ENCODE data around the gene MRPL49.

Gene MRPL49

DNA sequence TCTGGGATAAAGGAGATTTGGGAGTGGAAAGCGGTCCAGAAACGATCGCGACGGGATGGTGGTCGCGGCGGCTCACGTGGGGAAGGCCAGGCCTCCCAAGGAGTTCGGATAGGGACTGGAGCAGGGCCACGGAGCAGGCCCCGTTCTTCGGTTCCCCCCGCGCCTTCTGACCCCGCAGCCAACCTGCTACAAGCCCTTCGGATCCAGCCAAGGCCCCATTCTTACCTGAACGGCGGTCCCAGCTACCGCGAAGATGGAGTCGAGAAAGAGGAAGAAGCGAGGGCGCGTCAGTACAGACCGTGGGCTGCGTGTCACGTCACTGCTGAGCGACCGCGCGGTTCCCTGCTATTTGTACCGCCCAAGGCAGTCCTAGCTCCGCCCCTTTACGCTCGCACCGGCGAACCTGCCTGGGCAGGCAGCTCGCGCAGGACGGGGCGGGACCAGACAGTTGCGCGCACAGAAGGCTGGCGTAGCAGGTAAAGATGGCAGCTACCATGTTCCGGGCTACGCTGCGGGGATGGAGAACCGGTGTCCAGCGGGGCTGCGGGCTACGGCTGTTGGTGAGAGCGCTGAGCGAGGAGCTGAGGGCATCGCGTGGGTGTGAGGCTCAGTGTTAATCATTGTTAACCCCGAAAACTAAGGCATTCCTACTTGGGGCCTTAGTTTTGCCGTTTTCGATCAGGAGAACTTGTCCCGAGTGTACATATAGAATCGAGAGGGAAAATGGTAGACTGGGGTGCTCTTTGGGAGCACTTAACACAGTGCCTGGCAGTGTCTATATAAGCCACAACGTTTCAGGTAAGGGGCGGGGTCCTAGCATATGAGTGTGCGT is at the start of gene MRPL49, which contains the start of gene FAU:
Gene MRPL49, plus strand, starts transcription at position 457 of the 832 bp plus-strand sequence. Its CDS starts 26 bp downstream, at position 483.
Gene FAU, minus strand, starts transcription at position 270 of the 832 bp plus-strand sequence. CDS start 321 bp downstream, outside the sequence.
- DNase-seq (ENCODE audit: low spot score), result peak; percentile 96

DNA sequence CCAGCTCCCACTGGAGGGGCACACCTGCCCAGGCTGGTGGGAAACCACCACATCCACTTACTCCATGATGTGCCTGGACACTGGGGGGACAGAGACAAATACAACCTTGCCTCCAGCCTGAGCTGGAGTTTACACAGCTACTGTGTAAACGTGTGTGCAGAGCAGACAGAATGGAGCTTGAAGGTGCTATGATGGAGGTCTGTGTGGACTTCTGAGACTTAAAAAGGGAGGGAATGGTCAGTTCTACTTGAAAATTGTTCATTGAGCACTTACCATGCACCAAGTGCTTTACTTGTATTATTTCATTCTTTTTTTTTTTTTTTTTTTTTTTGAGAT is 49.5 kb upstream of the MRPL49 start:
- no peak for DNase-seq (ENCODE audit: low spot score)

DNA sequence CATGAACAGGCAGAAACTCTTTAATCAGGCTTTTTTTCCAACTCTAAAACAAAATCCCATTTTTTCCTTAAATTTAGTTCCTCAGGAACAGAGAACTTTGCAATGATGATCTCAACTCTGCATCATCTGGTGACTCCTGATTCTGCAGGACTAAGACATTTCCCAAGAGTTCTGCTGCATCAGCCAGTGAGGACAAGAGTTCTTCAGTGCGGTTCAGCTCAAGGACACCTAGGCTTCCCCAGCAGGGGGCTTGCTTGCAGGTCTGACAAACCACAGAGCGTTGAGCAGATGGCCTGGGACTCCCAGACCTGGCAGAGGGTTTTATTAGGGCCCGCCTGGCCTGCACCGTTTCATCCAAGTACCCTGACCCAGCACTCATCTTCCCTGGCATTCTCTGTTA is 44.7 kb upstream of the MRPL49 start:
- no peak for DNase-seq (ENCODE audit: low spot score)

DNA sequence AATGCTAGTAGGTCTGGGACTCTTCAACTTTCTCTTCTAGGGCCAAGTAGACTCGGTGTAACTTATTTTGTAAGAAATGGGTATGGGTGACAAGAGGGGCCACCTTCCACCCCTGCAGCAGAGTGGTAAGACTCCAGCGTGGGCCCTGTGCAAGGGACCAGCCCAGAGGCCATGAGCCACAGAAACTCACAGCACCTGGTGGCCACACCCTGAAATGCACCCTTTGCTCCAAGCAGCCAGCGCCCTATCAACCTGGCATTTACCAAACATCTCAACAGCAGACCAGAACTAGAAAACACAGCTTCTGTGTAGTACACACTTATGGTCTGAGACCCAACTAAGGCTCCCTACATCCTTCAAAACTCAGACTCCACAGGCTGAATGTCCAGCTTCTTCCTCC is 44.0 kb upstream of the MRPL49 start:
- peak; percentile 43 for DNase-seq (ENCODE audit: low spot score)

DNA sequence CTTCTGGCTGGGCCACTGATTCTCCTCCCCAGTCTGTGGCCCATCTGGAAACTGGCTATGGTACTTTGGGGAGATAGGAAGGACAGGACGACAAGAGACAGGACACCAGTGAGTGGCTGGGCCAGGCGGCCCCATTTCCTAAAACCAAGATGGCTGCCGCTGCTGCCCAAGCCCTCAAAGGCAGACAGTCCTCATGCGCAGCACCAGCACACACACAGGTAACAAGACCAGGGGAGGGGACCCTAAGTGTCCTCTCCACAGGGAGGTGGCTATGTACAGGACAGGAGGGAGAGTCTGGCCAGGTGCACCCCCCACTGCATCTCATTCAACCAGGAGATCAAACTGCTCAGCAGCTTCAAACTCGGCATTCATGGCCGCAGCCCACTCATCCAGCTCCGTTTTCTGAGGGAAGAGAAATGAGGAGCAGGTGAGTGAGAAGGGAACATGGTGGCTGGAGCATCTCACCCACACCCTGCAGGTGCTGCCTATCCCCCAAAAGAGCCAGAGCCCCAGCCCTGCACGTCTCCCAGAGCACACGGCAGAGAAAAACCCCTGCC is 43.3 kb upstream of the MRPL49 start:
- DNase-seq (ENCODE audit: low spot score), result no peak

DNA sequence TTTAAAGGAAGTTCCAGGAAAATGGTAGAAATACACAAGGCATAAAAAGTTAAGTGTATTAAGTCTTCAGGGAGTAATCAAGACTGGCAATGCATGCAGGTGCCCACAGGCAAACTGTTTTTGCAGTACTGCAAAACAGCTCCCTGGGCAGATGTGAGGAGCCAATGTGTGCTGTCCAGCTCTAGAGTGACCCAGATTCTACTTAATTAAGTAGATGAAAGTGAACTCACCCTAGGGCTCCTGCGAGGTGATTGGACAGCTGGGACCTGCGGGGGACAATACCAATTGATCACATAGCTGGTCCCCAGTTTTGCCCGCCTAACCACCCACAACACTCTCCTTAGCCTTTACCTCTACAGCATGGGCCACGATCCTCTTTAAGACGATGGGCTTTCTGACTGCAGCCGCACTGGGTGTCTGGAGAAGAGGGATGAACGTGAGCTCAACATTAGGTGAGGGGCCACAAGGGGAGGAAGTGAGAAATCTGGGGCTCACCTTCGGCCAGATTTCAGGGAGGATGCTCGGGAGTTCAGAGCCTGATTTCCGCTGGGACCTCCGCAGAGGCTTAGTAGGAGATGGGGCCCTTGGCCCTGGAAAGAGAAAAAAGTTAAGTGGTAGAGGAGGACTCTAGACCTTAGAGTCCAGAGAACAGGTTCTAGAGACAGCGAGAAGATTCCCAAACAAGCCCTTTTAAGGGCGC is 38.8 kb upstream of the MRPL49 start:
- no peak for DNase-seq (ENCODE audit: low spot score)

DNA sequence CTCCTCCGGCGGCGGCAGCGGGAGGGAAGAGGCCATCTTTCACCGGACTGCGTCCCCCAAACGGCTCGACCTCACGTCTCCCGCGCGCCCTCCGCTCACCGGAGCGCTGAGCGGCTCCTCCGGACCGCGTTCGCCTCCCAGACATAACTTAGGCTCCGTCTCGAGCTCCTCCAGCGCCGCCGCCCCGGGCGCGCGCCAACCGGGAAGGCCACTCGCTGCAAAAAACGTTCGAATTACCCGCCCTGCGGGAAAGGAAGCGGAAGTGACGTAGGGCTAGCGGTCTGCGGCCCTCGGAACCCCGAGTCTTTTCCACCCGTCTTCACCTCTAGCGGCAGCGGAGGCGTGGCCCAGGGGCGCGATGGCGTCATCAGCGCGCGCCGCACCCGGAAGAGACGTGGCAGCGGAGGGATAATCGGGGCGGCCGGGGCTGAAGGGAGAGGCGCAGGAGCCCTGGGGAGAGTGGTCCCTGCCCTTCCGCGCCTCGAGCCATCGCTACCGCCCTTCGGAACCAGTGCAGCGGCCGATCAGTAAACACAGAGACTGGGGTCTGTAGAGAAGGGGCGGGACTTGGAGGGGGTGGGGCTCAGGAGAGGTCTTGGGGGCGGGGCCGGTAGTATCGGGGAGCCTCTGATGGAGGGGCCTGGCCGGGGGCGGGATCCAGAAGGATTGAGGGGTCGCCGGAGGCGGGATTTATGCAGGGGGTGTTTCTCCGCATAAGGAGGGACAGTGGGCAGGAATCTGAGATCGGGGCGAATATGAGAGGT is 38.1 kb upstream of the MRPL49 start, which contains the start of the genes CDCA5 and ZFPL1:
Gene CDCA5, minus strand, starts transcription at position 207 of the 764 bp plus-strand sequence. Its CDS starts 62 bp downstream, at position 145.
Gene ZFPL1, plus strand, starts transcription at position 389 of the 764 bp plus-strand sequence. CDS start 477 bp downstream, outside the sequence.
- peak; percentile 99 for DNase-seq (ENCODE audit: low spot score)

DNA sequence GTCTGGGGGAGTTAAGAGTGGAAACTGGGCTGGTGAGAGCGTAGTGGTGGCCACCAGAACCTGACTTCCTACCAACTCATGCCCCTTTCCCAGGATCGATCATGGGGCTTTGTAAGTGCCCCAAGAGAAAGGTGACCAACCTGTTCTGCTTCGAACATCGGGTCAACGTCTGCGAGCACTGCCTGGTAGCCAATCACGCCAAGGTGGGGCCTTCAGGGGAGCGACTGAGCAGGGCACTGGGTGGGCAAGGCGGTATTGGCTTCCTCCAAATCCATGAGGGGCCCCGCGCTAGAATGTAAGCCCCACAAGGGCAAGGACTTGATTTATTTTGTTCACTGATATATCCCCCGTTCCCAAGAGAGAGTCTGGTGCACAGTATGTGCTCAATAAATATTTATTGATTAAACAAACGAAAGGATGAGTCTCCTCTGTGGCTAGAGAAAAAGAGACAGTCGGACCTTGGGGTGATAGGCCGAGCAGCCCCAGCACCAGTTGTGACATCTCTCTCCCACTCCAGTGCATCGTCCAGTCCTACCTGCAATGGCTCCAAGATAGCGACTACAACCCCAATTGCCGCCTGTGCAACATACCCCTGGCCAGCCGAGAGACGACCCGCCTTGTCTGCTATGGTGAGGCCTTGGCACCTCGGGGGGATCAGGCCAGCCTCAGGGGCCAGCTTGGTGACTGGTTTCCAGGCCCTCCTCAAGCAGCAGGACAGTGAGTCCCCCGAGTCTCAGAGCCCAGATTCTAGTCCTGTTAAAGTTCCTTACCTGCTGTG is 37.3 kb upstream of the MRPL49 start:
- no peak for DNase-seq (ENCODE audit: low spot score)

DNA sequence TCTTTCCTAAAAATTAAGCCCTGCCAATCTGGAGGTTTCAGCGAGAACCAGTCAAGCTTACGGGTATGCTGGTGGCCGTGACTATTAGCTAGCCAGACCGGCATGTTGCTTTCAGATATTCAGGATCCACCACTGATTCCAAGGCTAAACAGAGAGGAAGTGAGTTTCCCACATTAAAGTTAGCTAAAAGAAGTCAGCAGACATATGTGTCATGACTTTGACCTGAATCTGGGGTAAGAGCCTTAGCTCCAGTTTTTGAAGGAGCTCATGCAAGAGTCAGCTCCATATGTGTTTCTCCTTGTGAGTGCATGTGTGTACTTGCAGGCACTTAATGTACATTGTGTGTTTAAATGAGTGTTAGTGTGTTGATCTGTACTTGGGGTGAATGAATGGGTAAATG is 36.7 kb upstream of the MRPL49 start:
- DNase-seq (ENCODE audit: low spot score), result no peak

DNA sequence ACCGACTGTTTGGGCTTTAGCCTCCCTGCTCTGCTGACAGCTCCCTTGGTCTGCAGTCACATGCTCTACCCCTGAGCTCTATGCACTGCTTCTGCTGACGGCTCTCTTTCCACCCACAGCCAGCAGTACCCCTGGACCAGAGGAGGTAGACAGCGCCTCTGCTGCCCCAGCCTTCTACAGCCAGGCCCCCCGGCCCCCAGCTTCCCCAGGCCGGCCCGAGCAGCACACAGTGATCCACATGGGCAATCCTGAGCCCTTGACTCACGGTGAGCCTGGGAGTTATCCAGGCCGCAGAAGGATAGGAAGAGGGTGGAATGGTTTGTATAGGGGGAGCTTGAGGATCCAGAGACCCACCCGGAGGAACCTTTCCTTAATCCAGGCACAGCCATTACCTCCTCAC is 35.3 kb upstream of the MRPL49 start:
- no peak for DNase-seq (ENCODE audit: low spot score)

DNA sequence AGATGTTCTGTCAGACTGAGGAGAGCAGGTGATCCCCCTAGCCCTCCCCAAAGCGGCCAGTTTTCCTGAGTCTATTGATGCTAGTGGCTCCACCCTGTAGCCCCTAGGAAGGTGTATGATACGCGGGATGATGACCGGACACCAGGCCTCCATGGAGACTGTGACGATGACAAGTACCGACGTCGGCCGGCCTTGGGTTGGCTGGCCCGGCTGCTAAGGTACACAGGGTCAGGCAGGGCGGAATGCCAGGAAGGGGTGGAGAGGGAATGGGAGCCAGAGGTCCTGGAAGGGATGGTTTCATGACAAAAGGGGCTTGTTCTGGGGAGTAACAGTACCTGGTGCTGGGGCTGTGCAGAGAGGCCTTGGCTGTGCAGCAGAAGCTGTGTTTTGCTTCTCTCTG is 34.9 kb upstream of the MRPL49 start:
- no peak for DNase-seq (ENCODE audit: low spot score)

DNA sequence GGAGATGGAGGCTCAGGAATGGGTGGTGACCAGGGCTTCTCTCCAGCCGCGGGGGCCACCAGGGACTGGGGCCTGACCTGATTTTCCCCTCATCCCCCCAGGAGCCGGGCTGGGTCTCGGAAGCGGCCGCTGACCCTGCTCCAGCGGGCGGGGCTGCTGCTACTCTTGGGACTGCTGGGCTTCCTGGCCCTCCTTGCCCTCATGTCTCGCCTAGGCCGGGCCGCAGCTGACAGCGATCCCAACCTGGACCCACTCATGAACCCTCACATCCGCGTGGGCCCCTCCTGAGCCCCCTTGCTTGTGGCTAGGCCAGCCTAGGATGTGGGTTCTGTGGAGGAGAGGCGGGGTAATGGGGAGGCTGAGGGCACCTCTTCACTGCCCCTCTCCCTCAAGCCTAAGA is 34.3 kb upstream of the MRPL49 start:
- no peak for DNase-seq (ENCODE audit: low spot score)

DNA sequence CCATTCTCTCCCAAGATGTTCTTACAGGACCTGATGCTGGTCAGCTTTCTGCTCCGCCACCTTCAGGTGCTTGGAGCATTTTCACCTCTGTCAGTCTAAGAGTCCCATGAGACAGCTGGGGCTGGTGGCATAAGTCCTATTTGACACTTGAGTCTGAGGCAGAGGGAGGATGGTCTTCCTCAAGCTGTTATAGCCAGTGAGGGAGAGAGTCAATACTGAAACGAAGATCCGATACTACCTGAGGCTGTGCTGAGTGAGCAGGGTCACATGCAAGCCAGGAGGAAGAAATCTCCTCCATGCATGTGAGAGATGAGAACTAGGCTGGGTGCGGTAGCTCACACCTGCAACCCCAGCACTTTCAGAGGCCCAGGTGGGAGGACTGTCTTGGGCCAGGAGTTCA is 32.5 kb upstream of the MRPL49 start:
- no peak for DNase-seq (ENCODE audit: low spot score)

DNA sequence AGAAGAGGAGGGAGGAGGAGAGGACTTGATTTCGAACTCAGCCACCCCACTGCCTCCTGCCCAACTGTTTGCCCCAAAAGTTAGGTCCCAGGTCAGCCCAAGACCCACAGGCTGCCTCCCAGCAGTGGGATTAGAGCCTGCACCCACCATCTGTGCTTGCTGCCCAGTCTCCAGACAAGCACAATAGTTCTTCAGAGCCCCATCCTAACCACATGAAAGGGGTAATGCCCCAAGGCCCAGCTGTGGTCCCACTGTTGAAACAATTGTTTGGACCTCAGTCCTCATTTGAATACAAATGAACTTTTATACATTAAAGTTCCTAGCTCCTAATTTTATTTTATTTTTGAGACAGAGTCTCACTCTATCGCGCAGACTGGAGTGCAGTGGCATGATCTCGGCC is 31.5 kb upstream of the MRPL49 start:
- no peak for DNase-seq (ENCODE audit: low spot score)

DNA sequence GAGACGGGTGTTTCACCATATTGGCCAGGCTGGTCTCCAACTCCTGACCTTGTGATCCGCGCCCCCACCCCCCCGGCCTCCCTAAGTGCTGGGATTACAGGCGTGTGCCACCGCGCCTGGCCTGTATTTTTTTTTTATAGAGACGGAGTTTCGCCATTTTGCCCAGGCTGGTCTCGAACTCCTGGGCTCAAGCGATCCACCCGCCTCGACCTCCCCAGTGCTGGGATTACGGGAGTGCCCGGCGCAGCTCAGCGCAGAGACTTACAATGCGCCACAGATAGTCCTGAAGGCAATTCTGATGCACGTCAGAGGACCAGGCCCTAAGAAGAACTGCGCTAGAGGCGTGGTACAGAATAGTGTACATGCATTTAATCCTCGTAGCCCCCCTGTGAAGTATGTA is 26.7 kb upstream of the MRPL49 start:
- DNase-seq (ENCODE audit: low spot score), result no peak

DNA sequence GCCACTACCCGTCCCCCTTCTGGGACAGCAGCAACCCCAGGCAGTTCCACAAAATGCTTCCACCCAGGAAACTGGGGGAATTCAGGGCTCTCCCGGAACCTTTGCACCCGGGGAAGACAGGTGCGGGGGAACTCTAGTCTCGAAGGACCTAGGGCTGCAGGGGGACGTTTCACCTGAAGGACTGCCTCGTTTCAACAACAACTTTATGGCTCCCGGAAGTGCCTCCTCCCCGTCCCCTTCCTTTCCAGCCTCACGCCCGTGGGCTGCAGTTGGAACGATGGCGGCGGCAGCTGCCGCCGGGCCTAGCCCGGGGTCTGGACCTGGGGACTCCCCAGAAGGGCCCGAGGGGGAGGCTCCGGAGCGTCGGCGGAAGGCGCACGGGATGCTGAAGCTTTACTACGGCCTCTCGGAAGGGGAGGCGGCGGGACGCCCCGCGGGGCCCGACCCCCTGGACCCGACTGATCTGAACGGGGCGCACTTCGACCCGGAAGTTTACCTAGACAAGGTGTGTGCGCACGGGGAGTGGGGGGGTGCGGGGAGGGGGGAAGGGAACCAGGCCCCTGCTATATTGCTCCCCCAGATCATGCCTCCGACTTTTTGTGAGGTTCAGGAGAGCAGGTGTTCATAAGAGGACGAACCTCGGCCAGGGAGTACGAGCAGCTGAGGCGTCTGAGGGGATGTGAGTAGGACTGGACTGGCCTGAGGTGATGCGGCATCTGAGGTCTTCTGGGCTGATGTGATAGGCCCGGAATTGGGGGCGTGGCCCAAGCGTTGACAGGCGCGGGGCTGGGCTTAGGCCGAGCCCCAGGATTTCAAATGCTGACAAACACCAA is 25.9 kb upstream of the MRPL49 start, which contains the start of gene VPS51:
Gene VPS51, plus strand, starts transcription at position 241 of the 833 bp plus-strand sequence. Its CDS starts 37 bp downstream, at position 278.
- DNase-seq (ENCODE audit: low spot score), result peak; percentile 96

DNA sequence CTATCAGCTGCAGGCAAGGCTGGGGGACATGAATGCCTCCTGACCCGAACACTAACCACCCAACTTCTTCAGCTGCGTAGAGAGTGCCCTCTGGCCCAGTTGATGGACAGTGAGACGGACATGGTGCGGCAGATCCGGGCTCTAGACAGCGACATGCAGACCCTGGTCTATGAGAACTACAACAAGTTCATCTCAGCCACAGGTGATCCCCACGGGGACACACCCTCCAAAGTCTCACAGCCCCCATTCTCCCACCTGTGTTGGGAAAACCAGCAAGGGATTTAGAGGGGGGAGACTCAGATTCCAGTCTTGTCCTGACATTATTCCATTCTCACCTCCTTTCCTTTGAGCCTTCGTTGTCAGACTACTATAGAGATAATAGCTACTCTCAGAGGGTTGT is 25.2 kb upstream of the MRPL49 start:
- DNase-seq (ENCODE audit: low spot score), result no peak

DNA sequence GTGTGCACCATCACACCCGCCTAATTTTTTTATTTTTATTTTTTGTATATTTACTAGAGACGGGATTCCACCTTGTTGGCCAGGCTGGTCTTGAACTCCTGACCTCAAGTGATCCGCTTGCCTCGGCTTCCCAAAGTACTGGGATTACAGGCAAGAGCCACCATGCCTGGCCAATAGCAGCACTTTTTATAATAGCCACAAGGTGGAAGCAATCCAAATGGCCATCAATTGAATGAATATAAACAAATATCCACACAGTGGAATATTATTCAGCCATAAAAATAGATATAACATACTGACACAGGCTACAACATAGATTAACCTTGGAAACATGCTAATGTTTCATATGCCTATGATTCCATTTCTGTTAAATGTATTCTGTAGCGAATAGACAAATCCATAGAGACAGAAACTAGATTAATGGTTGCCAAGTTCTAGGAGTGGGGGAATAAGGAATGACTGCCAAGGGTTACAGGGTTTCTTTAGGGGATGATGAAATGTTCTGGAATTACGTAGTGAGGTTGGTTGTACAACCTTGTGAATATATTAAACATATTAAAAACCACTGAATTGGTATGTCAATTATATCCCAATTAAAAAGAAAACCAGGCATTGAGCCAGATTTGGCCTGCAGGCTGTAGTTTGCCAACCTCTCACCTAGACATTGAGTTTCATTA is 21.3 kb upstream of the MRPL49 start:
- no peak for DNase-seq (ENCODE audit: low spot score)

All from AG08396 (cell line).